Neutrophil (primary cell): ENCODE measurements around the gene VRK2.

Experiments used
- H3K27ac ChIP-seq: fragments of 200-600 bp; sonication (generic); 2 replicates; pipeline ENCODE4 v1.5.1; 2016; ENCODE audit warnings: mild to moderate bottlenecking, moderate library complexity
- H3K27me3 ChIP-seq: fragments of 200-600 bp; sonication (generic); 2 replicates; pipeline ENCODE4 v1.6.0; 2016; ENCODE audit warnings: mild to moderate bottlenecking
- H3K36me3 ChIP-seq: fragments of 200-600 bp; sonication (generic); 2 replicates; pipeline ENCODE4 v1.5.1; 2017
- H3K4me1 ChIP-seq, 2 experiments: fragments of 200-600 bp in 1 of 2; sonication (generic) in 1 of 2; 1 replicate in 1 of 2; 2 replicates in 1 of 2; pipeline versions ENCODE4 v1.5.1 to v1.6.1; 2013 to 2016; ENCODE audit warnings: low read depth in 1 of 2, low read length in 1 of 2, mild to moderate bottlenecking in 1 of 2, moderate library complexity in 1 of 2; ENCODE audit not compliant: control insufficient read depth in 1 of 2, insufficient read depth in 1 of 2
- H3K4me3 ChIP-seq, 2 experiments: fragments of 200-600 bp in 1 of 2; sonication (generic) in 1 of 2; 1 replicate in 1 of 2; 2 replicates in 1 of 2; pipeline ENCODE4 v1.5.1; 2013 to 2016; ENCODE audit warnings: low read depth in 1 of 2, low read length in 1 of 2, mild to moderate bottlenecking in 1 of 2, moderate library complexity in 1 of 2
- H3K9me3 ChIP-seq: fragments of 200-600 bp; sonication (generic); 2 replicates; pipeline ENCODE4 v1.5.1; 2016
- CTCF ChIP-seq: fragments of 200-600 bp; sonication (generic); IDR thresholded peaks from 2 replicates; pipeline ENCODE4 v1.5.1; 2016; ENCODE audit warnings: antibody characterized with exemption

VRK2 gene

GRCh38 chr2:58122540-58122939 is 75.9 kb downstream of the VRK2 start:
- H3K36me3 ChIP-seq, result peaks cover 4% of the 10 kb centered on the region
- no peaks in the 10 kb centered on the region for H3K4me1 ChIP-seq
- no peaks in the 10 kb centered on the region for H3K27me3 ChIP-seq
- no peak overlapping the region for H3K4me3 ChIP-seq
- H3K27ac ChIP-seq, result no peak overlapping the region
- no peak for TF ChIP-seq CTCF
- no peaks in the 10 kb centered on the region for H3K9me3 ChIP-seq

- TF ChIP-seq CTCF, result no peak
- H3K27me3 ChIP-seq, result no peaks in the 10 kb centered on the region
- no peaks in the 10 kb centered on the region for H3K9me3 ChIP-seq
- H3K4me3 ChIP-seq, result no peak overlapping the region
- no peaks in the 10 kb centered on the region for H3K4me1 ChIP-seq
- peaks cover 6% of the 10 kb centered on the region for H3K36me3 ChIP-seq
- H3K27ac ChIP-seq, result no peak overlapping the region
These were observed 80.5 kb downstream of the VRK2 start for GRCh38 chr2:58127111-58127510.

GRCh38 chr2:58130238-58130637 is 83.6 kb downstream of the VRK2 start:
- Histone ChIP-seq H3K9me3 (no peaks in the 10 kb centered on the region), H3K4me3 (no peak overlapping the region), H3K4me1 (no peaks in the 10 kb centered on the region), H3K27me3 (no peaks in the 10 kb centered on the region), H3K36me3 (peaks cover 8% of the 10 kb centered on the region), H3K27ac (no peak overlapping the region)
- TF ChIP-seq CTCF, result no peak

GRCh38 chr2:58131191-58132011 is 84.8 kb downstream of the VRK2 start:
- Histone ChIP-seq H3K27ac (no peak overlapping the region), H3K36me3 (peaks cover 8% of the 10 kb centered on the region), H3K9me3 (no peaks in the 10 kb centered on the region), H3K4me3 (no peak overlapping the region), H3K4me1 (no peaks in the 10 kb centered on the region), H3K27me3 (no peaks in the 10 kb centered on the region)
- no peak for TF ChIP-seq CTCF

GRCh38 chr2:58133395-58133794 is 86.8 kb downstream of the VRK2 start:
- Histone ChIP-seq H3K4me1 (no peaks in the 10 kb centered on the region), H3K27ac (no peak overlapping the region), H3K36me3 (peaks cover 8% of the 10 kb centered on the region), H3K27me3 (no peaks in the 10 kb centered on the region), H3K9me3 (no peaks in the 10 kb centered on the region), H3K4me3 (no peak overlapping the region)
- no peak for TF ChIP-seq CTCF
